ENCODE results near the gene SLC41A3. TPM values are rescaled to one million over a fixed set of nuclear protein-coding genes. Genes with fewer than 3 reads are reported as not detected.

The SLC41A3 gene
- total and polyA plus RNA-seq, 2 of the 8 experiments (the other 6 are each of a cell fraction or from before 2014, with no cell fraction given), result 30.2 to 56.4 TPM

DNA sequence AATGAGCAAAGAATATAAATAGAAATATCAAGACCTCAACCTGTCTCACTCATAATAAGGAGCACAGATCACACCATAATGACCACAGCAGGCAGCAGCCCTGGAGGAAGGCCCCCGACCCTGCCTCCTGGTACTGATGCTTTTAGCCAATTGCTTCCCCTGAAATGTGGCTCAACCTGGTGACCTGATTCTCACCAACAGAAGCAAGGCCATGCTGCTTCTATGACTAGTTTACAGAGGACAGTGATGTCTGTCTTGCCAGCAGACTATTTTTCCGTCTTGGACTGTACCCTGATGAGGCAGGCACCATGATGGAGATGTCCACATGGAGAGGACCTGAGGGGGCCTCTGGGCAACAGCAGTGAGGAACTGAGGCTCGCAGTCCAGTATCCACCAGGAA, 18.0 kb downstream of the SLC41A3 start:
- H2AK5ac ChIP-seq (ENCODE audit: low read depth, low read length), result no peak overlapping the region
- H3K56ac ChIP-seq (replicated peaks; ENCODE audit: insufficient read length, low read depth, low read length), result no peak overlapping the region
- DNase-seq (ENCODE audit: low read depth in 1 of 2, low spot score in 2 of 2) (no peak), FAIRE-seq (no peak)
- no peaks in the 10 kb centered on the region for H3K9me3 ChIP-seq (ENCODE audit: insufficient read depth in 2 of 2, low read depth in 1 of 2, low read length in 1 of 2)
- ChIA-PET CTCF (ENCODE audit: partially characterized antibody) (interaction anchor here (1.4 to 1.6 kb wide), 2 partner anchors 13 to 16 kb away, joined by 3 to 5 read pairs; no protein-coding TSS in a partner anchor), POLR2A (ENCODE audit: partially characterized antibody) (interaction anchor here (1.6 kb wide), 1 partner anchor 8 kb away, joined by 3 read pairs; no protein-coding TSS in a partner anchor)
- no peak overlapping the region for H2BK12ac ChIP-seq (ENCODE audit: low read depth, low read length)
- no peak overlapping the region for H3K23ac ChIP-seq (ENCODE audit: insufficient read length)
- no peak overlapping the region for H3K14ac ChIP-seq (ENCODE audit: insufficient read length)
- 88% methylated on average over 3 of the region's 3 CpGs; no CpG with 5 or more reads in 1 of the 2 experiments for WGBS, 2 experiments (ENCODE audit: extremely low coverage in 1 of 2, insufficient coverage in 1 of 2, insufficient read length in 1 of 2, insufficient replicate concordance in 2 of 2, low coverage in 1 of 2, low lambda C conversion rate in 2 of 2, missing lambda C conversion rate in 1 of 2)
- no peak overlapping the region for H3K4me3 ChIP-seq (ENCODE audit: extremely low read depth in 1 of 4, insufficient read depth in 2 of 4, low read depth in 3 of 4, low read length in 4 of 4)
- no peak overlapping the region for H2BK15ac ChIP-seq (ENCODE audit: low read length)
- H3K9ac ChIP-seq (replicated peaks in 1 of 4; ENCODE audit: extremely low read depth in 1 of 4, low read depth in 3 of 4, low read length in 3 of 4), result no peak overlapping the region
- H3K27me3 ChIP-seq (replicated peaks in 1 of 4; ENCODE audit: control insufficient read depth in 3 of 4, extremely low read depth in 1 of 4, insufficient read depth in 3 of 4, low read length in 3 of 4), result no peaks in the 10 kb centered on the region
- H3K18ac ChIP-seq (ENCODE audit: extremely low read depth, low read length), result no peak overlapping the region
- no peak overlapping the region for H4K91ac ChIP-seq (replicated peaks; ENCODE audit: insufficient read length, low read length)
- no peaks in the 10 kb centered on the region; the same call in 1 of the 2 replicates for H3K79me1 ChIP-seq (ENCODE audit: low read depth, low read length)
- no peaks in the 10 kb centered on the region for H3K4me1 ChIP-seq (replicated peaks in 1 of 4; ENCODE audit: control insufficient read depth in 3 of 4, insufficient read depth in 4 of 4, low read length in 3 of 4)
- no peak overlapping the region for H2BK20ac ChIP-seq (ENCODE audit: low read length)
- H2BK5ac ChIP-seq (ENCODE audit: low read depth, low read length), result no peak overlapping the region
- H4K20me1 ChIP-seq (replicated peaks in 1 of 2; ENCODE audit: control insufficient read depth in 1 of 2, insufficient read depth in 2 of 2, low read length in 2 of 2), result peaks cover 0 to 2% of the 10 kb centered on the region in 2 experiments
- no peak overlapping the region for H3K4me2 ChIP-seq (ENCODE audit: insufficient read depth in 1 of 2, low read depth in 2 of 2, low read length in 2 of 2)
- no peaks in the 10 kb centered on the region for H3K36me3 ChIP-seq (ENCODE audit: control insufficient read depth in 2 of 4, insufficient read depth in 4 of 4, low read length in 3 of 4)
- no peak overlapping the region for H2BK120ac ChIP-seq (replicated peaks; ENCODE audit: low read depth, low read length)
- no peaks in the 10 kb centered on the region for H3K79me2 ChIP-seq (ENCODE audit: control insufficient read depth in 1 of 2, insufficient read depth in 2 of 2, low read length in 2 of 2)
- H4K8ac ChIP-seq (ENCODE audit: extremely low read depth, insufficient read depth, low read length), result no peak overlapping the region
- no peak for TF ChIP-seq MAFK (IDR thresholded peaks at IDR 0.05; ENCODE audit: low read depth, low read length)
- TF ChIP-seq GTF2F1 (IDR thresholded peaks at IDR 0.05; ENCODE audit: borderline replicate concordance, low read depth, low read length), result no peak
- no peak for TF ChIP-seq CHD2 (IDR thresholded peaks at IDR 0.05; ENCODE audit: low read length)
- no peak overlapping the region for H4K5ac ChIP-seq (ENCODE audit: insufficient read length, low read depth, low read length)
- no peak overlapping the region for H3K27ac ChIP-seq (ENCODE audit: low read depth, low read length)
- no peak overlapping the region for H2AFZ ChIP-seq (ENCODE audit: low read length)
- no peaks in the 10 kb centered on the region for H3K23me2 ChIP-seq (ENCODE audit: low read depth, low read length)
- H3K4ac ChIP-seq (replicated peaks; ENCODE audit: insufficient read length, low read depth, low read length), result no peak overlapping the region
